Stimulated activated CD4-positive, alpha-beta T cell treated with anti-CD3 and anti-CD28 coated beads, Interleukin-4, amount 100 ng/mL, for 1 hour (primary cell): ENCODE measurements around the gene CSF2.
A peak's percentile ranks its signal among the peaks of the same experiment; 100 is the strongest.

Source experiments
- DNase-seq: peaks from one replicate; pipeline ENCODE4 v3.0.0-alpha.2; 2020

CSF2 gene

DNA sequence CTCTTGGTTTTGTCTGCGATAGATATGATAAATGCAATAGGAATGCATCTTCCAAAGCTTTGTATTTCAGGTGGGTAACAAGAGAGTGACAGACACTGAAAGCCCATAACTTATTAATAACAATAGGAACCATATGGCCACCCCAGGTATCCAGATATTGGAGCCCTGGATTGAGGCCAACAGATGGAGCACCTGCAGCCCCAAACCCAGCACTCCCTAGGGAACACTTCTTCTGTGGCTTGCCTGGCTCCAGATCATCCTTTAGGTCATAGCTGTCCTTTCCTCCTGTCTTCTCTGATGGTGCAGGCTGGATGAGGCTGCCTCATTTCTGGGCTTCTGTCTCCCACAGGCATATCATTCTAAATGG lies 18.2 kb upstream of the CSF2 start:
- DNase-seq: no peak

- DNase-seq: no peak
Measured at GRCh38 chr5:132055808-132056609, 17.6 kb upstream of the CSF2 start.

DNA sequence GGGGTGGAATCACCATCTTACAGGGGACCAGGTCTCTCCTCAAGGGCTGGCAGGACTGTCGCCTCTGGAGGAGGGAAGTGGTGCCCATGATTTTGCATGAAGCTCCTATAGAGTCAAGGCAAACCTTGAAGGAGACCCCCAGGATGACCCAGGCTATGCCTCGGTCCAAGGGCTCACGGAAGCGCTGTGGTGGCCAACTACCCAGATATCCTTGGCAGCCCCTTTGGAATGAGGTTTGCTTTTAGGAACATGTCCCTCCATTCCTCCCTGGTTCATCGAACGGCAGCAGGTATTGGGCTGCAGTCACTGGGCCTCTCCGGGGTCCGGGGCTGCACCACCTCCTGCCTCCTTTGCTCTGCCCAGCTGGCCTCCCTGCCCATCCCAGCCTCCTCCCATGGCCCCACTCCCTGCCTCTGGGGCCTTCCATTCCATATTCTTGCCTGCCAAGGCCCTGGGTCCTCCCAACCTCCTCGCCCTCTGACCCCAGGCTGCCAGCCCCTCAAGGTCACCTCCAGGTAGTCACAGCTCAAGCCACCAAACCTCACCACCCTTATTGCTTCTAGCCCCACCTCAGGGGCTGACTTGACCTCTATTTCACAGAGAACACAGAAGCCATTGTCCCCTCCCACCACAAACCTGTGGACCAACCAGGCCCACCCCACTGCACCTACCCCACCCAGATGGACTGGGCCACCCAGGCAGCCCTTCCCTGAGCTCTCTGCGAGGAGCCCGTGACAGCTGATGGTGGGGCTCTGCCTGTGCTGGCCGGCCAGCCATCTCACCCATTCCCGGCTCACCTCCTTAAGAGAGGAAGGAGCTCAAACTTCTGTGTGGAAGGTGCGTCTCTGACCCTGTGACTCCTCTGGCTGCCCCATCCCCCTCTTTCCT lies 16.7 kb upstream of the CSF2 start:
- DNase-seq: no peak

DNA sequence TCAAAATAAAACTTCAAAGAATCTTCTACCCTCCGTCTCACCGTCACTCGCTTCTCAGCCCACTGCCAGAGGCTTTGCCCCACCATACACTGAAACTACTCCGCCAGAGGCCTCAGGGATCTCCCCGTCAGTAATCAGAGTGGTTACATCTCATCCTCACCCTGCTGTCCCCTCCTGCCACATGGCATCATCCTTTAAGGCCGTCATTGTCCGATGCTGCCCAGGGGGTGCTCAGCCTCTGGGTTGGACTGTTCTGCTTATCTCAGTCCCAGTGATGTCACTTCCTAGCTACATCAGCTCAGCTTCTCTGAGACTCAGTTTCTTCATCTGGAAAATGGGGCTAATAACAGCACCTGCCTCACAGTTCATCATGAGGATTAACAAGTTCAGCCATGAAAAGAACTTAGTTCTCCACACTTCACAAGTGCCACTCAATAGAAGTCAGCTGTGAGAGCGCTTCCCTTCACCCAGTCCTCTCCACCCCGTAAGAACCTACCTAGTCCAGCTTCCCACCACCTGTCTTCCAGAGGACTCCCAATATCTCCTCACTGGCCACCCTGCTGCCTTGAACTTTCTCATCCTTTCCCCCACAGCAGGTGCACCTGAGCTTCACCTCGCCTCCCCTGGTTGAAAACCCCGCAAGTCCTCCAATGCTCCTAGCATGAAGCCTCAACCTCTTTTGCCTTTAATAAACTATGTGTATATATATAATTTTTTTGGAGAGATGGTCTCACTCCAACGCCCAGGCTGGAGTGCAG lies 15.9 kb upstream of the CSF2 start:
- no peak for DNase-seq

DNA sequence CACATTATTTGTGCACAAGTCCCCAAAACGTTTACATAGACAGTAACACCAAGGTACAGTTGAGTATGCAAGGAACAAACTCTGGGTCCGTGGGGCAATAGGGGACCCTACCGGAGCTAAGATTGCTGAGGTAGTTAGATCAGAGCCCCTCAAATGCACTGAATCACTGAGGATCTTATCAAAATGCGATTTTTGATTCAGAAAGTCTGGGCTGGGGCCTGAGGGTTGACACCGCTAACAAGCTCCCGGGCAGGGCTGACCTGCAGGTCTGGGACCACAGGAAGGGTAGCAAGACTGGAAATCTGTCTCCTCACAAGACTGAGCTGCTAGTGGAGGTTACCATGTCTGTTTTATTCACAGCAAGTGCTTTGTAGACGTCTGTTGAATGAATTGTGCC lies 14.9 kb upstream of the CSF2 start:
- no peak for DNase-seq

DNA sequence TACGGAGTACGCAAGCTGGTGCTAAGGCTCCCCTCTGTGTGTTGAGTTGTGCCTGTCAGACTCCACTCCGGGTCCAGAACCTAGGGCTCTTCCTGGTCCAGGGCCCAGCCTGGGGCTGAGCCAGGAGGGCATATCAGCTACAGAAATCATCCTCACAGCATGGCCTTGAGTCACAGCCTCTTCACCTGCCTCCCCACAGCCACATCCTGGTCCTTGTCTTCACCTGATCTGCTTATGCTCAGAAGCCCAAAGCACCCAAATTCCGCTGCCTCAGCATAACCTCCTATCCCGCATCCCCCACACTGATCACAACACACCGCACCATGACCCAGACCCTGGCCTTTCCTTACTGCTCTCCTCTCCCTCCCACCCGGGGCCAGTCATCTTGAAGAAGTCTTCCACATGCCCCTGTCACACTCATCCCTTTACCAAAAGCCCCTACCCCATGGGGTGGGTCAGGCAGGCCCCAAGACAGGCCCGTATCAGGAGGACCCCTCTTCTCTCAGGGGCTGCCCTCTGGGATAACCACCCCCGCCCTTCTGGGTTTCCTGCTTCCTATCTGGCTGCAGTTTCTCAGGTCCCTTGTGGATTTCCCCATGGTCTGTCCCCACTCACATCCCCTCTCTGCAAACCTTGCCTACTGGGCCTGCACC lies 14.4 kb upstream of the CSF2 start:
- DNase-seq: no peak

DNA sequence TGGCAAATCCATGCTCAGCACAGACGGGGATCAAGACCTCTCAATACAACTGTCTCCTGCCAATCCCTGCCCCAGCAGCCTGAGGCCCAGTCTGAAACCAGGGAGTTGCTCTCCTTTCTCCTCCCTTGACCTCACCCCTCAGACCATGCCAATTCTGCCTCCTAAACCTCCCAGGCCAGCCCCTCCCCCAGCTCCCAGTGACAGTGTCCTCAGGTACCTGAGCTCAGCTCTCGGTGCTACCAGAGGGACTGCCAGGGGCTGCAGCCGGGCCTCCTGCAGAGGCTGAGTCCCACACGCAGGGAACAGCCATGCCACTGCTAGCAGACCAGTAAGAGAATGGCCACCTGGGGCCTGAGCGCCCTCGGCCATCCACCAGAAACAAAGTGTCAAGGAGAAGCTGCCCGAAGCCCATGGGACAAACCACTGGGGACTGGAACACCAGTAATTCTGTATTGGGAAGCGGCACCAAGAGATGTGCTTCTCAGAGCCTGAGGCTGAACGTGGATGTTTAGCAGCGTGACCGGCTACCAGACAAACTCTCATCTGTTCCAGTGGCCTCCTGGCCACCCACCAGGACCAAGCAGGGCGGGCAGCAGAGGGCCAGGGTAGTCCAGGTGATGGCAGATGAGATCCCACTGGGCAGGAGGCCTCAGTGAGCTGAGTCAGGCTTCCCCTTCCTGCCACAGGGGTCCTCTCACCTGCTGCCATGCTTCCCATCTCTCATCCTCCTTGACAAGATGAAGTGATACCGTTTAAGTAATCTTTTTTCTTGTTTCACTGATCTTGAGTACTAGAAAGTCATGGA lies 13.7 kb upstream of the CSF2 start:
- DNase-seq: no peak

GRCh38 chr5:132060501-132061161 lies 13.0 kb upstream of the CSF2 start, which contains the start of gene IL3:
IL3 (plus strand) TSS chr5:132060655; CDS start chr5:132060707, 52 bp downstream.
- DNase-seq: no peak

DNA sequence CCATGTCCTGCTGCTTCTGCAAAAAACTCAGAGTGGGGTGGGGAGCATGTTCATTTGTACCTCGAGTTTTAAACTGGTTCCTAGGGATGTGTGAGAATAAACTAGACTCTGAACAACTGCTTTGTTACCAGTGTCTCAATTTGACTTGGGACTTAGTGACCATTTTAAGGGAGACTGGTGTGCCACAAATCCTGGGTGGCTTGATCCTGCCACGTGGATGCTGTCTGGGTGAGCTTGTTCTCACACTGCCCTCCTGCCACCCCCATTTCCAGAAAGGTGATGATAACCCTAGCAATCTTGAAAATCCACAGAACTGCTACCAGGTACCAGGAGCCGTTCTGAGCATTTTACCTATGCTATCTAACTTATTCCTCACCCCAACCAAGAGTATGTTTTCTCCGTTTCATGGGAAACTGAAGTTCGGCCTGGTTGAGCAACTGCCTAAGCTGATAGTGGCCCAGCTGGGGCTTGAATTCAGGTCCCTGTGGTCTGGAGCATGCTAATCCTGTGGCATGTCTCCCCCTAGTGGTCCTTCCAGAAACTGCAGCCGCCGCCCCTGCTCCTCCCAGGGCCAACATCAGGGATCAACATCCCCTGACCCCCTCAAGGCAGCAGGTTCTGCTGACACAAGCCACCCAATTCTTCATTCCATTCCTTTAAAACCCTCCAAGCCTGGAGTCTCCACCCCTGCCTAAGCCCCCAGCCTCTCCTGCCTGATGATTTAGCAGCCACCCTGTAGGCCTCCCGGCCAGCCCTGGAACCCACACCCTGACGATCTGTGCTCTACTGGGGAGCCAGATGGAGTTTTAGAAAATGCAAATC lies 10.3 kb upstream of the CSF2 start:
- peak; percentile 82 for DNase-seq

DNA sequence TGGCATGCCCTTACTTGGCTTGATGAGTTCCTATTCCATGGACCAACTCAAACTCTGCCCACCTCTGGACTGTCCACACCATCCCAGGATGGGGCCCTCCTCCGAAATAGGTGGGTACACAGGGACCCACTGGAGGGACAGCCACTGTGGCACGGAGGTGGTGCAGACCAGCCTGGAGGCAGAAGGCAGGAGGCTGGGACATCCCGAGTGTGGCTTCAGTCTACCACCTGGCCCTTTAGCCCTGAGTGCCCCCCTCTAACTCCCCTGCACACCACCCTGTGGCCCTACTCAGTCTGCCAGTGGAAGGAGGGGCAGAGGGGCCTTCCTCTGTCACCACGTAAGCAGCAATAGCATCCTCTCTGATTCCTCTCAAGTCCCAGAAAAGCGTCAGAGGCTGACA lies 9.4 kb upstream of the CSF2 start:
- DNase-seq: no peak

- peak; percentile 78 for DNase-seq
Measured at GRCh38 chr5:132064738-132065331, 8.8 kb upstream of the CSF2 start.

DNA sequence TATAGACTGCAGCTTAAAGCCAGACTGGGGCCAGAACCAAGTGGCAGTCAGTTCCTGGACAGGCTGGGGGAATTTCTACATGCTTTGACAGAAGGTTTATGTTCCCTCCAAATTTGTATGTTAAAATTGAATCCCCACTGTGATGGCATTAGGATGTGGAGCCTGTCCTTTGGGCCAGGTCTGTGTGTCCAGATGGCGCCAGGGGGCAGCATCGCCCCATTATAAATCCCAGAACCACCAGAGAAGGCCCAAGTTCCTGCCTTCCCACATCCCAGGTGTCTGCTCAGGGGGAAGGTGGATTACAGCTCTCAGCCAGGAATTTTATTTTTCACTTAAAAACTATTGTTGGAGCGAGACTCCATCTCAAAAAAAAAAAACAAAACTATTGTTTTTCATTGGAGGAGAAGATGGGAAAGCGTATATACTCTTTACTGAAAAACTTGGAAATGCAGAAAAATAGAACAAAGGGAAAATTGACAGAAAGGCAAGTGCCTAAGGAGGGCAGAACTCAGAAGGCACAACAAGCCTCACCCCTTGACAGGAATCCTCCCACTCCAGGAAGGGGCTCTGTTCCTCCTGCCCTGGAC lies 8.1 kb upstream of the CSF2 start:
- peak; percentile 56 for DNase-seq

- DNase-seq: no peak
Measured at GRCh38 chr5:132065951-132066701, 7.5 kb upstream of the CSF2 start.

DNA sequence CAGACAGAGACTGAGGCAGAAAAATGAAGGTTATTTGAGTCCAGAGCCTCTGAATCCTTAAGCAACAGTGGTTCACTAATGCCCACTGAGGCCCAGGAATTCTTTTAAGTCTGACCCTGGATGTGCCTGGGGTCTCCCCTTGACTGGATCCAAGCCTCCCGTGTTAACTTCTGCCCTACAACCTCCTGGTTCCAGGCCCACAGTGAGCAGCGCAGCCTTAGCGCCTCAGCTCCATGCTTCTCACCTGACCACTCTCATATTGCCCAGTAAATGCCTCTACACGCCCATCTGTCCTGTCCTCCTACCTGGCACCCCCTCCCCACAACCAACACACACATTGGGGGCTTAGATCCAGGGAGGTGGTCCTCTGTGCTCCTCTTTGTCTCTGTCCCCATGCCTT lies 6.7 kb upstream of the CSF2 start:
- DNase-seq: no peak

GRCh38 chr5:132067451-132067850 lies 6.1 kb upstream of the CSF2 start:
- DNase-seq: no peak

DNA sequence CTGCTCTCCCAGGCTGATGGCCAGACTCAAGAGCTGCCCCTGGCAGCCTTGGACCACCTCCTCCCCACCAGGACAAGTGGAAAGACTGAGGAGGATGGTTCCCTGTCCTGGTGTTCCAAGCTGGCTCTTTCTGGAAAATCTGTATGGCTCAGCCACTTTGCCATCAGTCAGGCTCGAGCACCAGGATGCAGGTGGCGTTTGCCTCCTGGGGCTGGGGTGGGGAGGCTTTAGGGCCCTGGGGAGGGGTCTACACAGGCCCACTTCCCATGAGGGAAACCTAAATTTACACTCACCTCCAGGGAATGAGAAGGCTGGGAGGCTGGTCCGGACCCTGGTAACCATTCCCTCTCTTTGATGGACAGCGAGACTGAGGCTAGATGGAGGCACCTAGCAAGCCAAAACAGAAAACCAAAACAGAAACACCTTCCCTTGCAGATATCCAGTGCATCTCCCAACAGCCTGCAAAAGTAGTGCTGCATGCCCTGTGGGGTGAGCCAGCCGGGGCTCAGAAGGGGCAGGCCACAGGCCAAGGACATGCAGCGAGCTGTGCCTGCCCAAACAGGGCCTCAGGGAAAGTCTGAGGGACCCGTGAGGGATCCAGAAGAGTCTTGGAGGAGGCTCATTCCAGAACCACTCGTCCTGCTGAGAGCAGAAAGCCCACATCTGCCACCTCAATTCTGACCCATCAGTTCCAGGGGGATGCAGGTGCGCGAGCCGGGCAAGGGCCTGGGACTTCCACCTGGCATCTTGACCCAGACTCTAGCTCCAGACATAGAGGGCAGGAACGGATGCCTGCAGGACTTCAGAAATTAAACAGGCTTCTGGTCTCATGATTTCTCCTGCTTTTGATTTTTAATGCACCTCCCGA lies 5.4 kb upstream of the CSF2 start:
- DNase-seq: no peak

DNA sequence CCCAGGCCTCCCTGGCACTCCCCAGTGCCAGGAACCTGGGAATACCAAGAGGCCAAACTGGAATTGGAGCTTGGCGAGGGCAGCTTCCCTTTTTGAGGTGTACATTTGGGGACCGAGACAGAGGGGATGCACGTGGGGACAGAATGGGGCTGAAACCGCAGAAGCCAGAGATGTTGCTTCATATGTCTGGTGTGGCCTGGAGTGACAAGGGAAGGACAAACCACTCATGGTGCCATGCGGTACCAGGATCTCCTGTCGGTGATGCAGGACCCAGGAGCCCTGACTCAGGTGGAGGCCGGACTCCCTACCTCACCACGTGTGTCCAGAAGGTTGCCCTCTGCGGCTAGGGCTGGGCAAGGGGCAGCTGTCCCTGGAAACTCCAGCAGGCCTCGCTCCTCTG lies 4.0 kb upstream of the CSF2 start:
- no peak for DNase-seq

- DNase-seq: no peak
Measured at GRCh38 chr5:132069994-132070393, 3.6 kb upstream of the CSF2 start.
